SU-DHL-6 (cell line): Measurements from ENCODE around the gene SNAPC2.

Source experiments
- H2AFZ ChIP-seq: fragments of 200-600 bp; sonication (generic); 2 replicates; pipeline ENCODE4 v1.6.1; 2014; ENCODE audit warnings: low read depth, mild to moderate bottlenecking, moderate library complexity, mixed read lengths, antibody characterized with exemption, low read length; ENCODE audit not compliant: severe bottlenecking
- H3F3A ChIP-seq: fragments of 200-600 bp; shearing (Covaris generic); 2 replicates; pipeline ENCODE4 v1.6.0; 2016; ENCODE audit warnings: antibody characterized with exemption, mild to moderate bottlenecking; ENCODE audit not compliant: insufficient read depth
- H3K27ac ChIP-seq: fragments of 200-600 bp; sonication (generic); 2 replicates; pipeline ENCODE4 v1.5.1; 2016; ENCODE audit warnings: low read depth, mild to moderate bottlenecking, low read length, moderate library complexity, mixed read lengths
- H3K27me3 ChIP-seq: fragments of 200-600 bp; sonication (generic), shearing (Covaris generic); 2 replicates; pipeline ENCODE4 v1.6.0; 2014; ENCODE audit warnings: mild to moderate bottlenecking, low read length
- H3K36me3 ChIP-seq: fragments of 200-600 bp; sonication (generic); 2 replicates; pipeline ENCODE4 v1.6.1; 2014; ENCODE audit warnings: mild to moderate bottlenecking, low read length, mixed read lengths
- H3K4me2 ChIP-seq: fragments of 300-600, 200-600 bp; shearing (Covaris generic), sonication (generic); 2 replicates; pipeline ENCODE4 v1.6.0; 2014; ENCODE audit warnings: low read length, low read depth, mild to moderate bottlenecking; ENCODE audit not compliant: poor library complexity, severe bottlenecking
- H3K4me3 ChIP-seq: fragments of 200-600 bp; sonication (generic); 2 replicates; pipeline ENCODE4 v1.5.1; 2014; ENCODE audit warnings: antibody characterized with exemption, low read length, mild to moderate bottlenecking, mixed read lengths; ENCODE audit not compliant: insufficient read depth, poor library complexity, severe bottlenecking
- H3K79me2 ChIP-seq: fragments of 200-600 bp; sonication (generic); 2 replicates; pipeline ENCODE4 v1.6.1; 2014; ENCODE audit warnings: mild to moderate bottlenecking, low read length, moderate library complexity; ENCODE audit not compliant: insufficient read depth
- H3K9ac ChIP-seq: fragments of 200-600 bp; sonication (generic); 2 replicates; pipeline ENCODE4 v1.7.0; 2014; ENCODE audit warnings: mild to moderate bottlenecking, low read length
- H3K9me2 ChIP-seq: fragments of 200-600 bp; sonication (generic); replicated peaks from 2 replicates; pipeline ENCODE4 v1.6.1; 2014; ENCODE audit warnings: low read length; ENCODE audit not compliant: insufficient read depth
- H3K9me3 ChIP-seq: fragments of 200-600 bp; sonication (generic); 2 replicates; pipeline ENCODE4 v1.6.1; 2014; ENCODE audit warnings: low read length, mixed read lengths; ENCODE audit not compliant: insufficient read depth
- H4K20me1 ChIP-seq: fragments of 200-600 bp; sonication (generic); 2 replicates; pipeline ENCODE4 v1.6.1; 2014; ENCODE audit warnings: low read depth, mild to moderate bottlenecking, antibody characterized with exemption, low read length, moderate library complexity, mixed read lengths
- EZH2phosphoT487 ChIP-seq: fragments of 200-600 bp; sonication (generic), shearing (Covaris generic); conservative IDR thresholded peaks from 2 replicates; pipeline ENCODE4 v1.6.1; 2018; ENCODE audit warnings: mild to moderate bottlenecking, antibody characterized with exemption, low read length, moderate library complexity, mixed read lengths
- TF ChIP-seq, protein P1 (sequence below): fragments of 200-600 bp; sonication (generic); IDR thresholded peaks from one replicate; pipeline ENCODE4 v1.5.1; 2017; ENCODE audit warnings: antibody characterized with exemption, mild to moderate bottlenecking, low read length, moderate library complexity; ENCODE audit not compliant: insufficient read depth, poor library complexity, severe bottlenecking

The SNAPC2 gene

GRCh38 chr19:7919610-7920518, at the start of gene SNAPC2:
TSS of gene SNAPC2 (plus strand) at chr19:7920338. CDS start at chr19:7920367, 29 bp downstream.
- Histone ChIP-seq H3K9me2 (no peaks in the 10 kb centered on the region), H3K9me3 (no peaks in the 10 kb centered on the region), H3K79me2 (no peaks in the 10 kb centered on the region), H4K20me1 (no peaks in the 10 kb centered on the region), H3K27me3 (no peaks in the 10 kb centered on the region), H3K4me2 (peak within 1 kb of the TSS; percentile 82), H3F3A (no peaks in the 10 kb centered on the region), H3K27ac (peak within 1 kb of the TSS; percentile 59), H3K9ac (peak within 1 kb of the TSS; percentile 63), H3K36me3 (no peaks in the 10 kb centered on the region), H3K4me3 (peak within 1 kb of the TSS; percentile 77), H2AFZ (peak within 1 kb of the TSS; percentile 55)
- no peak for TF ChIP-seq EZH2phosphoT487
- TF ChIP-seq, protein P1, sequence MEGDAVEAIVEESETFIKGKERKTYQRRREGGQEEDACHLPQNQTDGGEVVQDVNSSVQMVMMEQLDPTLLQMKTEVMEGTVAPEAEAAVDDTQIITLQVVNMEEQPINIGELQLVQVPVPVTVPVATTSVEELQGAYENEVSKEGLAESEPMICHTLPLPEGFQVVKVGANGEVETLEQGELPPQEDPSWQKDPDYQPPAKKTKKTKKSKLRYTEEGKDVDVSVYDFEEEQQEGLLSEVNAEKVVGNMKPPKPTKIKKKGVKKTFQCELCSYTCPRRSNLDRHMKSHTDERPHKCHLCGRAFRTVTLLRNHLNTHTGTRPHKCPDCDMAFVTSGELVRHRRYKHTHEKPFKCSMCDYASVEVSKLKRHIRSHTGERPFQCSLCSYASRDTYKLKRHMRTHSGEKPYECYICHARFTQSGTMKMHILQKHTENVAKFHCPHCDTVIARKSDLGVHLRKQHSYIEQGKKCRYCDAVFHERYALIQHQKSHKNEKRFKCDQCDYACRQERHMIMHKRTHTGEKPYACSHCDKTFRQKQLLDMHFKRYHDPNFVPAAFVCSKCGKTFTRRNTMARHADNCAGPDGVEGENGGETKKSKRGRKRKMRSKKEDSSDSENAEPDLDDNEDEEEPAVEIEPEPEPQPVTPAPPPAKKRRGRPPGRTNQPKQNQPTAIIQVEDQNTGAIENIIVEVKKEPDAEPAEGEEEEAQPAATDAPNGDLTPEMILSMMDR: no peak

DNA sequence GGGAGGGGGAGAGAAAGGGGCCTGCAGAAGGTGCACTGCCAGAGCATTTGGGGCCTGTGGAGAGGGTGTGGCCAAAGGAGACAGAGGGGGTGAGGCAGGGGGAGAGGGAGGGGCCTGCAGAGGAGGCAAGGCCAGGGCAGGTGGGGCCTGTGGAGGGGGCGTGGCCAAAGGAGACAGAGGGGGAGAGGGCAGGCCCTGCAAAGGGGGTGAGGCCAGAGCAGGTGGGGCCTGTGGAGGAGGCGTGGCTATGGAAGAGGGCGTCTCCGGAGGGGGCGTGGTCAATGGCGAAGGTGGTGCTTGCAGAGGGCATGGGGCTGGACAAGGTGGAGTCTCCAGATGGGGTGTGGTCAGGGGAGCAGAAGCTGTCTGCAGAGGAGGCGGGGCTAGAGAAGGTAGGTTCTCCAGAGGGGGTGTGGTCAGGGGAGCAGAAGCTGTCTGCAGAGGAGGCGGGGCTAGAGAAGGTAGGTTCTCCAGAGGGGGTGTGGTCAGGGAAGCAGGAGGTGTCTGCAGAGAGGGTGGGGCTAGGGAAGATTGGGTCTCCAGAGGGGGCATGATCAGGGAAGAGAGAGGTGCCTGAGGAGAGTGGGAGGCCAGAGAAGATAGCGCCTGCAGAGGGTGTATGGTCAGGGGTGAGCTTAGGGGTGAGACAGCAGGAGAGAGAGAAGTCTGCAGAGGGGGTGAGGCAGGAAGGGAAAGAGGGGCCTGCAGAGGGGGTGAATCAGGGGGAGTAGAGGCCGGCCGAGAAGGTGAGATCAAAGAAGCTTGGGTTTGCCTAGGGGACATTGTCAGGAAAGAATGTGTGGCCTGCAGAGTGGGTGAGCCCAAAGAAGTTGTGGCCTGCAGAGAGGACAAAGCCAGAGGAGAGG, 49.3 kb upstream of the SNAPC2 start:
- Histone ChIP-seq H3K4me2 (no peak overlapping the region), H3K9ac (no peak overlapping the region), H3K4me3 (no peak overlapping the region), H3K9me3 (no peaks in the 10 kb centered on the region), H3K9me2 (no peaks in the 10 kb centered on the region), H3K79me2 (no peaks in the 10 kb centered on the region), H3K27me3 (no peaks in the 10 kb centered on the region), H4K20me1 (no peaks in the 10 kb centered on the region), H3K27ac (no peak overlapping the region), H3F3A (peaks cover 11% of the 10 kb centered on the region), H2AFZ (no peak overlapping the region), H3K36me3 (no peaks in the 10 kb centered on the region)
- TF ChIP-seq EZH2phosphoT487: no peak
- TF ChIP-seq, protein P1: no peak

GRCh38 chr19:7871437-7872305, 48.5 kb upstream of the SNAPC2 start:
- H3K4me3 ChIP-seq: no peak overlapping the region
- H4K20me1 ChIP-seq: no peaks in the 10 kb centered on the region
- no peaks in the 10 kb centered on the region for H3K27me3 ChIP-seq
- no peaks in the 10 kb centered on the region for H3K9me2 ChIP-seq
- no peak overlapping the region for H2AFZ ChIP-seq
- peak overlapping the region; percentile 16 for H3K4me2 ChIP-seq
- no peaks in the 10 kb centered on the region for H3K79me2 ChIP-seq
- H3K9ac ChIP-seq: no peak overlapping the region
- TF ChIP-seq, protein P1: no peak
- no peak for TF ChIP-seq EZH2phosphoT487
- no peak overlapping the region for H3K27ac ChIP-seq
- H3K36me3 ChIP-seq: no peaks in the 10 kb centered on the region
- peaks cover 11% of the 10 kb centered on the region for H3F3A ChIP-seq
- H3K9me3 ChIP-seq: no peaks in the 10 kb centered on the region
